HG03565 (cell line): ENCODE measurements around the gene ABLIM1.

ENCODE experiments used
- ATAC-seq: cut with Tn5 transposase; IDR thresholded peaks from one replicate; pipeline ENCODE4 v1.9.1; 2021; ENCODE audit warnings: mild to moderate bottlenecking, moderate library complexity; ENCODE audit not compliant: unreplicated experiment

Gene ABLIM1

DNA sequence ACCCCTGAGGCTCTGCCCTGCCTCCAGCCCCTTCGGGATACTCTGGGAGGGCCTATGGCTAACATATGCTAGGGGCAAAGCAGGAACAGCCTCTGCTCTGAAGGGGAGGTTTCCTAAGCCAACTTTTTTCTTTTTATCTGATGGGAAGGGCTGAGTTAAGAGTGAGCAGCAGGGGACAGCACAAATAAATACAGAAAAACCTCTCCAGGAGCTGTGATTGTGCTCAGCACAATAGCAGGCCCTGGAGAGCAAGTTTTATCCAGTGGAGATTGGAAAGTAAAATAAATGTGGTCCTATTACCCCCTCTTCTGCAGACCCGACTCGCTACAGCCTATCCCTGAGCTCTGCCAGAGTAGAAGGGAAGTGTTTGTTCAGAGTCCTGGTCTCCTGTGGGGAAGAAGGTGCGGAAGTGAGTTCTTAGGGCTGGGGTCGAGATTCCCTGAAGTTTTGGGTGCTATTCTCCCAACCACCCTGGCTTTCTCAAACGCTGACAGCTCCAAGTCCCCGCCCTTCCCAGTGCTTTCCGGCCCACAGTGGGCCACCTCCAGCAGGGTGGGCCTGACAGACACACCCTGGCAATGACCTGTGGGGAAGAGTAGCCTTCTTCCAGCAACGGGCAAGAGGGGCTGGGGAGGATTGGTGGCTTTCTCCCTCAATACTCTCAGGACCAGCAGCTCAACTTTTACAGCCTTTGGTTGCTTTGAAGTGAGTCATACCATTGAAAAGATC lies 230.8 kb downstream of the ABLIM1 start:
- no peak for ATAC-seq

DNA sequence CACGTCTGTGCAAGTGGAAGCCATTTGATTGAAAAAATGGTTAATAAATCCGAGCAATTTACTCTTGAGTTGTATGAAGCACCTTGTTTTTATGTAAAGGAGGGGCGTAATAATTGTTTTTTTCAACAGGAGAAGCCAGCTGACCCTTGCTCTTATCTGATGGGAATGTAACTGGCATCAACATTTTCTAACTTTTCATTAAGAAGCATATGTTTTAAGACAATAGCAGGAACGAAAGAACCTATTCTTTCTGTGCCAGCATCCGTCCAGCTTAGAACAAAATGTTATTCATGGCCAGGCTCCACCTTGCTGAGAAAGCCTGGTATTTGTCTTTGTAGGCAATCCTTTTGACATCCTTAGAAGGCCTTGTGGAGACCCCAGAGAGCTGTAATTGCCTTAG lies 231.6 kb downstream of the ABLIM1 start:
- no peak for ATAC-seq

- ATAC-seq, result no peak
Observed at GRCh38 chr10:114420811-114421485, 237.1 kb downstream of the ABLIM1 start.

DNA sequence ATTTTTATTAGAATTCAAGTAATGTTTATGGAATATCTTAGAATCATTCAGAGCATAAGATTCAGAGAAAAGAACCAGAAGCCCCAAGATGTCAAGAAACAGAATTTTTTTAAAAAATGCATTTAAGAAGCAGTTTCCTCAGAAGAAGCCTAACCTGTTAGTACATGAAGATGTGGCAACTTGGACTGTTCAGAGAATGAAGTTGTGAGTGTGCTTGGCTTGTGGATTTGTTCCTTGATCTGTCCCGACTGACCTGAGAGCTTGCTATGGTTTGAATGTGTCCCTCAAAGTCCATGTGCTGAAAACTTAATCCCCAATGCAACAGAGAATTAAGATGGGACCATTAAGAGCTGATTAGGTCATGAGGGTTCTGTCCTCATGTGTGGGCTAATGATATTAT lies 240.0 kb downstream of the ABLIM1 start:
- no peak for ATAC-seq

DNA sequence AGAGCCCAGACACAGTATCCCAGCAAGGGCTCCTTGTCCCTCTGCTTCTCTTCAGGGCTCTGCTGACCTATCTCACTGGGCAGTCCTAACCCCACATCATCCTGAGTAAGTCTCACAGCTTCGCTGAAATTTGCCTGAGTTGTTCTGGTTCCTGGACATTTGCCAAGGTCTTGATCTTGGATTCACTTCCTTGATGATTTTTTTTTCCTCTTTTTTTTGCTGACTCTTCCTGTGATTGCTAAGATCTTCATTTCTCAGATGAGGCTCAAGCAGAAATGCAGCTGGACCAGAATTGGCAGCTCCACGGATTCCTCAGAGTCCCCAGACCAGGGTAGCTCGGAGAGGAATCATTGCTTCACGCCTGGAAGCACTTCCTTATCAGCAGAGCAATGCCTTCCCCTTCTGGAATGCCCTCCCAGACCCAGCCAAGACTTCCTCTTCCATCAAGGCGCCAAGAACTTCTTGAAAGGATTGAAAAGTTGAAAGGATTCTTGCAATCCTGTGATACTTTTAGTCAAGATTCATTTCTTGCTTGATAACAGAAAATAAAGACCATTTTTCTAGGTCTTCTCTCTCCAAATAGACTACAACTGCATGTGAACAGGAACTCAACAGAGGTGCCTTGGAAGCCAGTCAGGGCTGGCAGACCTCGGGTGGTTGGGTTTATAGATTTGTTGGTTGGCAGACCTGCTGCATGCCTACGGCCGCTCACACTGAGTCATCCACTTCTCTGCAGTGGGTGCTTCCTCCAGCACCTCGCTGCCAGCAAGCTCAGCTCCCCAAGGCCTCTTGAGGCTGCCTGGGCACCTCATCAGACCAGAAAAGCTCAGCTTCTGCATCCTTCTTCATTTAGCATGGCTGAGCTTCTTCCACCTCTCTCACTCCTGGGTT lies 244.9 kb downstream of the ABLIM1 start:
- ATAC-seq, result no peak

DNA sequence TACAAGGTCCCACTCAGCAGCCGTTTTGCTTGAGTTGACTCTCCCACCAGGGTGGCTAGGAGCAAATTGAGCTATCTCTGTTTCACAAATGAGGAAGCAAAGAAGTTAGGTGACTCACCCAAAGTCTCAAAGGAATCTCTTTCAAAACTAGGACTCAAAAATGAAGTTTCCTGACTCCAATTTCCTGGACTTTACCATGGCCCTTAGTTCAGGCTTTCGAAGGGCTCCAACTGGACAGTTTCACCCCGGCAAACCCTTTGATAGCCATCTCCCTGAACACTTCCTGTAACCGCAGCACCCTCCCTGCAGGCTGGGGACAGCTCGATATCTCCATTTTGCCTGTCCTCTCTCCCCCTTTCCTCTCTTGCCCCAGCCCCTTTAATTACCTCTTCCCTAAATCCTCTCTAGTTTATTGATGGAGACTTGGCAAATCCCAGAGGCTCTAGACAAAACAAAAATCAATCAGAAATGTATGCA lies 249.1 kb downstream of the ABLIM1 start:
- ATAC-seq, result no peak

GRCh38 chr10:114408112-114408967 lies 249.7 kb downstream of the ABLIM1 start:
- no peak for ATAC-seq

GRCh38 chr10:114406455-114406854 lies 251.6 kb downstream of the ABLIM1 start:
- ATAC-seq, result no peak

- no peak for ATAC-seq
Observed at GRCh38 chr10:114405011-114405350, 253.1 kb downstream of the ABLIM1 start.

DNA sequence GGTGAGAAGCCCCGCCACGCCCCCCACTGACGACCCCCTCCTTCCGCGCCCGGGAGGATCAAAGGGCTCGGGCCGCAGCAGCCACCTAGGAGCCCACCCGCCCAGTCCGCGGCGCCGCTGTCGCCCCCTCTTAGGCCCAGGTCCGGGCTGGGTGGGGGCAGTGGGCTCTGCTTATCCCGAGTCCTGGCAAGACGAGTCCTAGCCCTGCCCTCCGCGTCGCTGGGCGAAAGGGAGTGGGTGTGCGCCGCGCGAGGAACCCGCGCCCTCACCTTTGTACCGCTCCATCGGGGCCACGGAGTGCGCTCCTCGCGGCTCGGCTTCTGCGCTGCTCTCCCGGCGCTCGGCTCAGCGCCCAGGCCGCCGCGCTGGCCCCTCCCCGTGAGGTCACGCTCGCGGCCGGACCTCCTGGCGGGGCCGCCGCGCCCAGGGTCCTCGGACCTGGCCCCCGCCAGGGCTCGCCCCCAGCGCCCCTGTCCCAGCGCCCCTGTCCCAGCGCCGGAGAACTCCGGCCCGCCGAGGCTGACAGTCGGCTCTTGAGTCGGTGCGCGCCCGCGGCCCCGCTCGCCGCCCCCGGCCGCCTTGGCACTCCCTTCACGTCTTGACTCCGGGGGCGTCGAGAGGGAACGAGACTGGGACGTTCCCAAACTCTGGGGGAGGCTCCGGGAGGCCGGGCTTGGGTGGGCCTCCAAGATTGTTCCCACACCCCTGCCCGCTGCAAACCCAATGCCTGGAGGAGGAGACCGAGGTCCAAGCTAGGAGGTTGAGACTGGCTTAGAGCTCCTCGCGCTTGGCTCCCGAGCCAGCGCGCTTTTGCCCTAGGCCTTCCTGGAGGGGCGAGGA lies 253.7 kb downstream of the ABLIM1 start, which contains the start of gene AFAP1L2:
AFAP1L2 (minus strand) TSS at position 332 of the 840 bp plus-strand sequence; CDS start at position 285, 47 bp downstream.
- ATAC-seq, result no peak

DNA sequence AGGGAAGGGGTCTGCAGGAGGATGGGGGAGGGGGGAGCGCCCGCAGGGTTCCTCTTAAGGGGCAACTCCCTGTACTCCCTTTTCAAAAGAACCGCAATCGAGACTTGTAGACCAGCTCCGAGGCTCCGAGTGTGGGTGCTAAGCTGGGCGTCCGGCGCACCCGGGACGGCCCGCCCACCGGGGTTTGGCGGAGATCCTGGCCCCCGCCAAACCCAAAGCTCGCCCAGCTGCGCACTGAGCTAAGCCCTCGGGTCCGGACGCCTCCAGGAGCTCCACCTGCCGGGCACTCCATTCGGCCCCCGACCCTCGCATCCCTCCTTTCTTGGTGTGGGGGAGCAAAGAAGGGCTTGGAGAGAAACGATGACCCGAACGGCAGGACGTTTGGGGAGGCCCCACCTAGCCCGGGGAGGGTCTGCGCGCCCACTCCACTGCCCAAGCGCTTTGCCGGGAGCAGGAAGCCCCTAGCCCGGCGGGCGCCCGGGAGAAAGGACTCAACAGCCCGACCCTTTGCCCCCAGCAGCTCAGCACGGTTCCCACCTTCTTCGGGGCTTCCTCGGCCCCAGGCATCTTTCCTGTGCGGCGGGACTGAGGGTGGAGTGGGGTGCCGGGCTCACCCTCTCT lies 254.4 kb downstream of the ABLIM1 start:
- ATAC-seq, result no peak

DNA sequence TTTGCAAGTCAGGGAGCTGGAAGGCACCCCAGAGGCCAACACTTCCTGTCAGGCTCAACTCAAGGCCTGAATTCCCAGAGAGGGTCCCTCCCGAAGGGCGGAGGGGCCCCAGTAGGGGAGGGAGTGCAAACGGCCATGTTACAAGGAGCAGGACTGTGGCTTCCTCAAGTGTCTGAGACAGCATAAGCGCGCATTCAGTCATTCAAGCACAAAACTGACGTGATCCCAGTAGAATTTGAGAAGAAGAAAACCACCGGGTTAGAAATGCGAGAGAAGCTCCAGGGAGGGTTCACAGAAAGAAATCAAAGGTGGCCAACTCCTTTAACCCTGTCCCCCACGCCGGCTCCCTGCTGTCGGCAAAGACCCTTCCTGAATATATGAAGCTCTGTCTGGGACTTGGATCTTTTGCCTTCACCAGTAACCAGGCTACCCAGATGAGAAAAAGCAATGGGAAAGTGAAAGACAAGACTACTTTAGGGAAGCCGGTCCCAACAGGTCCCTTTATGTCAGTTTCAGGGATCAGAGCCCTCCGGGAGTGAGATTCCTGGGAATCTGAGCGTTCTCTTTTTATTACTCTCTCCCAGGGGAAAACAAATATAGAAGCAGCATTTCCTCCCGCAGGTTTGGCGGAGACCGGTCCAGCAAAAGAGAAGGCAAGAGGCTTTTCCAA lies 255.1 kb downstream of the ABLIM1 start:
- ATAC-seq, result no peak

DNA sequence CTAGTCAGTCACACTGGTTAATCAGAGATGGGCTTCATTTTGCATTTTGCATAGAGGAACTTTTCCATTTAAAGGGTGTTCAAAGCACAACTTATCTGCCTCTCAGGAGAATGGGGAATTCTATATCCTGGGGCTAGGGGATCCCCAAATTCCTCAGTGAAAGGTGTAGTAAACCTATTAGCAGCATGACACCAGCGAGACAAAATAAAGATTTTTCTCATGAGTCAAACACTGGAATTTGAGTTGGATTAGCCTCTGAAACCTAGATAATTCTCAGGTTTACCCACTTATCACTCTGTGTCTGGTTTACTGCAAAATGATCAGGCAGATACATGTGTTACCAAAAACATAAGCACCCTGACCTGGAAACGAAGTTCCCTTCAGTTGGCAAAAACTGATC lies 255.8 kb downstream of the ABLIM1 start:
- no peak for ATAC-seq

DNA sequence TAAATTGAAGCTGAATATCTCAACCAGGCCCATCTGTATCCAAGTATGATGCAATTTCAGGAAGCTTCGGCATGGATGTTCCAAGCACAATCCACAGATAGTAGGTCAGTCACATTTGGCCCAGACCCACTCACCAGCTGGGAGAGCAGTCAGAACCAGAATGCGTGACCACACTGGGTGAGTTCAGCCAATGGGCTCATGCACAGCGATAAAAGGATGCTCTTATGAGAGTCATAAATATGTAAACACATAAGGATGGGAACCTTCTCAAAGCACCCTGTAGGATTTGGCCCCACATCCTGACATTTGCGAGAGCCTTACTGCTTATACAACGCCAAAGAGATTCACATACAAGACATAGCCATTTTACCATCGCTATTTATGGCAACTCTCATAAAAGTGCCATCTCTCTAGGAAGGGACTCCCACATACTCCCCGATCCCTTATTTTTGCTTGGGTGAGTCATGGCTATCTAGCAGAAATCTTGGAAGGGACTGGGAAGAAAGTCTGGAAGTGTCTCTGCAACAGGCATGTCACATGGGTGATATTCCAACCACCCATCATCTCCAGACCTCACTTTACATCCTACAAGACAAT lies 256.8 kb downstream of the ABLIM1 start:
- ATAC-seq, result no peak

- no peak for ATAC-seq
Observed at GRCh38 chr10:114400091-114400490, 258.0 kb downstream of the ABLIM1 start.

DNA sequence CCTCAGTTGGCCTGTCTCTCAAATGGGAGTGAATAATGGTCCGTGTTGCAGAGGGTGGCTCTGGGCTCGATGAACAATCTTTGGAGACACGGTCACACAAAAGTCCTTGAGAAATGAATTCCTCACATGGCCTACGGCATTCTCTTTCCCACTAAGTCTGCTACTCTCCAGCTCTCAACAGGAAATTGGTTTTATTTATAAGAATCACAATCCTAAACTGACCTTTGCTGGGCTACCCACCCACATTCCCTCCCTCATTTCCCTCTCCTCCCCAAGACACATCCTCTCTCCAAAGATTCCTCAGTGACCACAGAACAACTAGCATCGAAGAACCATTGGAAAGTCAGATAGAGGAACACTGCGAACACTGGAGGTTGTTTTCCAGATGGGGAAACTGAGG lies 258.5 kb downstream of the ABLIM1 start:
- ATAC-seq, result no peak

- no peak for ATAC-seq
Observed at GRCh38 chr10:114398587-114399331, 259.3 kb downstream of the ABLIM1 start.
